ENCODE results near the gene ZNF292. TPM values are rescaled to one million over a fixed set of nuclear protein-coding genes. Genes with fewer than 3 reads are reported as not detected.
"Not testable (repeated sequence)": the region's sequence is repeated elsewhere in the genome, so short reads cannot be mapped to it uniquely, and the experiment has no call there.

The ZNF292 gene
- total RNA-seq, 1 experiment from 2014 or later = 7.7 TPM

GRCh38 chr6:87161299-87161698, 5.9 kb downstream of the ZNF292 start:
- no peak for DNase-seq (ENCODE audit: low read depth)

- no peak for DNase-seq (ENCODE audit: low read depth)
Observed at GRCh38 chr6:87164004-87164403, 8.6 kb downstream of the ZNF292 start.

DNA sequence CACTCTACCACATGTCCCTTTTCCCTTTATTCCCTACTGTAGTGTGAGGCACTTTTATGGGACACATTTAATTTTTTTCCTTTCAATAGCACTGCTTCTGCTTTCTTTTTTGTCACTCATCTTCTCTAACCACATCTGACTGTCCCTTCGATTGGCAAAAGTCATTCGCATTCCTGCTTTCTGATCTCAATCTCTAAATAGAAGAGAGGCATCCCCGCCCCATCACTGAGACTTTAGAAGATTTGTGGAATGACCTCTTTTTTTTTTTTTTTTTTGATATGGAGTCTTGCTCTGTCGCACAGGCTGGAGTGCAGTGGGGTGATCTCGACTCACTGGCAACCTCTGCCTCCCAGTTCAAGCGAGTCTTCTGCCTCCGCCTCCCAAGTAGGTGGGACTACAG, 9.1 kb downstream of the ZNF292 start:
- DNase-seq (ENCODE audit: low read depth) = no peak

DNA sequence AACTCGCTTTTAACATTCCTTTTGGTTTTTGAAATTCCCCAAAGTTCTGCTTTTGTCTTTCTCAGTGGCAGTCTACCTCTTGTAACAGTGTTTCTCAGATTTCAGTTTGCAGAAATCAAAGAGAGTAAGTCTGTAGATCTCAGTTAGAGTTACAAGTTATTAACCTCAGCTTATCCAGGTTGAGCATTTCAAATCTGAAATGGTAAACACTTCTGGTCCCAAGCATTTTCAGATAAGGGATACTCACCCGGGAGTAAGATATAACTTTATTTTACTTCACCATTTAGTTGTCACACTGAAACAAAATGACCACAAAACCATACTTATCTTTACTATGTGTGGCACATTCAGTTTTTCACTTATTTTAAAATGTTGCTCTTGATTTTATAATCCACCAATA, 9.8 kb downstream of the ZNF292 start:
- no peak for DNase-seq (ENCODE audit: low read depth)

- no peak for DNase-seq (ENCODE audit: low read depth)
Observed at GRCh38 chr6:87171938-87172633, 16.7 kb downstream of the ZNF292 start.

GRCh38 chr6:87174078-87174579, 18.8 kb downstream of the ZNF292 start:
- DNase-seq (ENCODE audit: low read depth) = no peak

DNA sequence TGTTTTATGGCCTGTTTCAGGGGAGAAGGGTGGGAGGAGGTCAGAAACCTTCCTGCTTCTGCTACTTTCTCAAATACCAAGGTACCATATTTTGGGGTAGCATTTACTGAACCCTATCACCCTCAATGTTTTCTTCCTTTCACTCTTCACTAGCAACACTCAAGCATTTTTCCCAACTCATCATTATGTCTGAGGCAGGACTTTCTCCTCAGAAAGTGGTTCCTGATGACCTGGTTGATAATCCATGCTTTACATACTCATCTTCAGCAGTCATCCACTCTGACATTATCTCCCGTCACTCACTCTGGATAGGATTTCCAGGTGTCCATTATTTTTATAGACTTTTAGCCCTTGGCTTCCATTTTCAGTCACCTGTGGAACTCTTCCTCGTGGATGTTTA, 21.1 kb downstream of the ZNF292 start:
- DNase-seq (ENCODE audit: low read depth) = no peak

GRCh38 chr6:87180105-87180728, 24.9 kb downstream of the ZNF292 start:
- DNase-seq (ENCODE audit: low read depth) = no peak

DNA sequence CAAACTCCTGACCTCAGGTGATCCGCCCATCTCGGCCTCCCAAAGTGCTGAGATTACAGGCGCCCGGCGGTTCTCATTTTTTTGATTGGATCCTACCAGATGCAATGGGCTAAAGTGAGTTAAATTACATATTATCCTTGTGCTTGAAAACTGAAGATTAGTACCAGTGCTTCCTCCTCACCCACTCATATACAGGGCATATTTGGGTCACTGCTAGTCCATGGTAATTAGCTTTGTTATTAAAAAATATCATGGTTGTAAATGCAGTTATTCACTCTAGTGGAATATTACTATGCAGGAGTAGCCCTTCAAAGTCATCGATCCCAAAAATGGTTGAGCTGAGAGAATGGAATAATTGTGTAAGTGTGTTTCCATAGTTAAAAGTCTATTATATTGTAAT, 26.5 kb downstream of the ZNF292 start:
- DNase-seq (ENCODE audit: low read depth) = no peak

DNA sequence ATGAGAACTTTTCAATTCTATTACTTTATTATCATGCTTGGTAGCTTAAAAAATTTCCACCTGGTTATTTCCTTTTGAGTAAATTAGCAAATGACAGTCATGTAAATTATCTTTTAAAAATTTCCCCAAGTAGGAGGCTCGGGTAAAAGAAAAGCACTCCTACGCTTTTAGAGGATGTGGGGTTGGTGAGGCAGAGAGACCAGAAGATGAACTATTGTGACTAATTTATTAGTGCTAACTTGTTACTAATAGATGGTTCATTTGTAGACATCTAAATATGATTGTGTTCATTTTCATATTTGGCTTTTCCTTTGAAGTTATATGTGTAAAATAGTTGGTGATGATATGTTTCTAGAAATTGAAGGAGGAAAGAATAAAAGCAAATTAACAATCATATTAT, 27.0 kb downstream of the ZNF292 start:
- DNase-seq (ENCODE audit: low read depth) = no peak

DNA sequence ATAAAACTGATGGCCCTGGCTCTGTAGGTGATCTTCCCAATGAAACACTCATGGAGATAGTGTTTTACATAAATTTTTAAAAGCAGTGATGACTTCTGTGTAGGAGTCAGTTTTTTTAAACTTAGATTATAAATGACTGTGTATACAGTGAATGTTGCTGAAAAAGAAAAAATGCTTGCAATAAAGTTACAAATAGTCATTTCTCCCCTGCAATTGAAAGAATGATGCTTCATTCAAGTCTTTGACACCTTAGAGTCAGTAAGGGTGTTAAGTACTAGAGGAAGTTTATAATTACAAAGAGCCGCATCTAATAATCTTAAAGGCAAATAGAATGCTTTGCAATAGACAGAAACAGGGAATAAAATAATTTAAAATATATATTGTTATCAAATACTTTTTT, 27.6 kb downstream of the ZNF292 start:
- DNase-seq (ENCODE audit: low read depth) = no peak

DNA sequence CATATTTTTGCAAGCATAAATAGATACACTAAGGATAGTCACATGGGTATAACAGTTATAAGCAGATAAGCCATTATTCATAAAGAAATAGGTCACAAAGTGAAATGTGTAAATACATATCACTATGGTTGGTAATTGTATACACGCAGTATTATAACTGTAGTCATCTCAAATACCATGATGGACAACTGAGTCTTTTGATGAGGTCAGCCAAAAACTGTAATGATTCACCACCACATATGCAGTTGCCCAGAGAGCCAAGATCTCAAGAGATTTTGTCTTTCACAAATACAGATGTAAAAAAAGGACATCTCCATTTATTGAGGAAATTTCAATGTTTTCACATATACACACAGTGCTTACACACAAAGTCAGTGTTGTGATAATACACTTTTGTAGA, 28.3 kb downstream of the ZNF292 start:
- DNase-seq (ENCODE audit: low read depth) = peak; percentile 2

DNA sequence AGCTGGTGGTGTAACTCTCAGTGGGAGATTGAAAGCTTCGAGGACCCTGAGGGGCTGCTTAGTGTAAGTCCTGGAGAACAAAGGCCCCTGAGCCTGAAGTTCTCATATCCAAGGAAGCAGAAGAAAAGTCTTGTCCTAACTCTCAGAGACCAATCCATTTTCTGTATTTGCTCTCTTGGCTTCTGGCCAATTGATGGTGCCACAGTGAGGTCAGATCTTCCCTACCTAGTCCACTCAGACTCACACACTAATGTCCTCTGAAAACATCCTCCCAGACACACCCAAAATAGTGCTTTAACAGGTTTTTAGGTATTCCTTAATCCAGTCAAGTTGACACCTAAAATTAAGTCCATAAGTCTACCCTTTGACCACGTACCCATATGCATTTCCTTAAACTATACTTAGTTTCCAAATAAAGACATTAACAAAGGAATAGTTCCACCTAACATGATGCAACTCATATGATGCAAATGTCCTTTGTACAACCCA, 29.4 kb downstream of the ZNF292 start:
- DNase-seq (ENCODE audit: low read depth) = no peak

- no peak for DNase-seq (ENCODE audit: low read depth)
Observed at GRCh38 chr6:87196275-87196842, 41.0 kb downstream of the ZNF292 start.

DNA sequence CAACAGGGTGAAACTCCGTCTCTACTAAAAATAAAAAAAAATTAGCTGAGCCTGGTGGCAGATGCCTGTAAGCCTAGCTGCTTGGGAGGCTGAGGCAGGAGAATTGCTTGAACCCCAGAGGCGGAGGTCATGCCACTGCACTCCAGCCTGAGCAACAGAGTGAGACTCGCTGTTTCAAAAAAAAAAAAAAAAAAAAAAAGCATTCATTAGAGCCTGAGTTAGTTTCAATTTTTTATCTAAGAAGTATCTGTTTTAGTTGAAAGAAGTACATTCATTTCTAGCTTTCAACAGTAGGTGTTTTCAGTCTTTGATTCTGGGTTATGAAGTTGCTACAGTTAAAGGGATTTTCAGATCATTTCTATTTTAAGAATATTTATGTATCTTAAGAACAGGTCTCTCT, 42.2 kb downstream of the ZNF292 start:
- DNase-seq (ENCODE audit: low read depth) = no peak

DNA sequence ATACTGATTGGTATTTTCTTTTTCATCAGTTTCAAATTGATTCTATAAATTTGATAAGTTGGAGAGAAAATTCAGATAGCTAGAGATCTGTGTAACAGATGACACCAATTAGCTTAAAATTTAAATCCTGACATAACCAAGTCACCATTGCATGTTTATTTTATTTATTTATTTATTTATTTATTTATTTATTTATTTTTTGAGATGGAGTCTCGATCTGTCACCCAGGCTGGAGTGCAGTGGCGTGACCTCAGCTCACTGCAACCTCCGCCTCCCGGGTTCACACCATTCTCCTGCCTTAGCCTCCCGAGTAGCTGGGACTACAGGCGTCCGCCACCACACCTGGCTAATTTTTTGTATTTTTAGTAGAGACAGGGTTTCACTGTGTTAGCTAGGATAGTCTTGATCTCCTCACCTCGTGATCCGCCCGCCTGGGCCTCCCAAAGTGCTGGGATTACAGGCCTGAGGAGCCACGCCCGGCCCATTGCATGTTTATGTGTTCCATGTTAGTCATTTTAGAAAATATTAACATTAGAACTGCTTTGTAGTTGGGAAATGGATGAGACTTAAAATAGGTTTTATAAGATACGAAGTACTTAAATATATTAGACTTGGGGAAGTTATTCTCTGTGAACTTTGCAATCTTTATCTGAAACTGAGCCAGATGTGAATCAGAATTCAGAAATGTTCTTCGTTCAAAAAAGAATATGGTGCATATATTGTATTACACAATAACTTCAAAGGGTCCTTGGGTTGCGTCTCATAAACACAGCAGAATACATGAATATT, 42.9 kb downstream of the ZNF292 start:
- DNase-seq (ENCODE audit: low read depth) = not testable (repeated sequence)

DNA sequence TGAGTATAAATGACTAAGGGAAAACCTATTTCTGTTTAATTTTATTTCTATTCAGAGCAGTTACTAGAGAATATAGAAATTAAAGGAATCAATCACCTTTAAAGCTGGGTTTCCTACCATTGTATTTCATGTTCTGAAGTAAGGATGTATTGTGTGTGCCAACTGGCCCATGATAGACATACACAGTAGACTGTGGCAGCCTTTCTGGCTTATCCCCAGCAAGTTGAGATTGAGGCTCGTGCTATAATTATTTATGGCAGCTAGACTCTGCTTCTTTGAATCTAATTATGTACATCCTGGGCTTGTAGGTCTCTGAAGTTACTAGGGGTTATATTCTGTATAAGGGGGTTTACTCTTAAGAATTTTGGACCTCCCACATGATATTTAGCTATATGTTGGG, 44.4 kb downstream of the ZNF292 start:
- DNase-seq (ENCODE audit: low read depth) = no peak

GRCh38 chr6:87200469-87201175, 45.3 kb downstream of the ZNF292 start:
- no peak for DNase-seq (ENCODE audit: low read depth)

- DNase-seq (ENCODE audit: low read depth) = no peak
Observed at GRCh38 chr6:87203448-87204023, 48.2 kb downstream of the ZNF292 start.

DNA sequence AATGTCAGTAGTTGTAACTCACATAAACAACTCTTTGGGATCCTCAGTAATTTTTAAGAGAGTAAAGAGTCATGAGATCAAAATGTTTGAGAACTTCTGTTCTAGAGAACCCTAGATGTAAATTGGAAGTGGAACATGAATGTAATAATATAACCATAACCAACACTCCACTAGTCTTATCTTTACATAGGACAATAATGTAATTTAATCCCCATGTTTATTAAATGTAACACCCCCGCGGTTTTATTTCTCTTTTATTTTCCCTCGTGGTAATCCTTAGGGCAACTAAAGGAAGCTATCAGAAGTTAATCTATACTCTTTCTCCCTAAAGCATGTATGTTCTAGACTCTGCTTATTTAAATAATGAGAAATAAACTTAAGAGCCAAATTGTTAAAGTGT, 54.4 kb downstream of the ZNF292 start:
- no peak for DNase-seq (ENCODE audit: low read depth)

DNA sequence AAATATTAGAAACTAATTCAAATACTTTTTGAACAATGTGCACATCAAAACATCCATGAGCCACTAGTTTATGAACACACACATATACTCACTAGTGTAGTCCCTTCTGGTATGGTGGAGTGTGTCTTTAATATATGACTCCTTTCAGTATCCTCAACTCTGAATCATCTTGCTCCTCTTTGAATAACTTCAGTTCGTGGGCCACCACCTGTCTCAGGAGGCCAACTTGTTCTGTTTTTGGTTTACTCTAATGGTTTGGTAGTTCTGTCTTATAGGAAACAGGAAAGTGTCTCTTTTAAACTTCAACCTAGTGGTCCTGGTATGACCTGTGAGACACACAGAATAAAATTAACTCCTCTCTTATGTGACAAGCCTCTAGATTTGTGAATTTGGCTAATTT, 55.6 kb downstream of the ZNF292 start:
- no peak for DNase-seq (ENCODE audit: low read depth)
